ENCODE measurements around the gene ATP5F1D. TPM values are rescaled to one million over a fixed set of nuclear protein-coding genes. Genes with fewer than 3 reads are reported as not detected.

Gene ATP5F1D
- total and polyA plus RNA-seq, 2 of the 13 experiments (the other 11 are each of a cell fraction or from before 2014, with no cell fraction given) = 39.4 to 78.7 TPM

DNA sequence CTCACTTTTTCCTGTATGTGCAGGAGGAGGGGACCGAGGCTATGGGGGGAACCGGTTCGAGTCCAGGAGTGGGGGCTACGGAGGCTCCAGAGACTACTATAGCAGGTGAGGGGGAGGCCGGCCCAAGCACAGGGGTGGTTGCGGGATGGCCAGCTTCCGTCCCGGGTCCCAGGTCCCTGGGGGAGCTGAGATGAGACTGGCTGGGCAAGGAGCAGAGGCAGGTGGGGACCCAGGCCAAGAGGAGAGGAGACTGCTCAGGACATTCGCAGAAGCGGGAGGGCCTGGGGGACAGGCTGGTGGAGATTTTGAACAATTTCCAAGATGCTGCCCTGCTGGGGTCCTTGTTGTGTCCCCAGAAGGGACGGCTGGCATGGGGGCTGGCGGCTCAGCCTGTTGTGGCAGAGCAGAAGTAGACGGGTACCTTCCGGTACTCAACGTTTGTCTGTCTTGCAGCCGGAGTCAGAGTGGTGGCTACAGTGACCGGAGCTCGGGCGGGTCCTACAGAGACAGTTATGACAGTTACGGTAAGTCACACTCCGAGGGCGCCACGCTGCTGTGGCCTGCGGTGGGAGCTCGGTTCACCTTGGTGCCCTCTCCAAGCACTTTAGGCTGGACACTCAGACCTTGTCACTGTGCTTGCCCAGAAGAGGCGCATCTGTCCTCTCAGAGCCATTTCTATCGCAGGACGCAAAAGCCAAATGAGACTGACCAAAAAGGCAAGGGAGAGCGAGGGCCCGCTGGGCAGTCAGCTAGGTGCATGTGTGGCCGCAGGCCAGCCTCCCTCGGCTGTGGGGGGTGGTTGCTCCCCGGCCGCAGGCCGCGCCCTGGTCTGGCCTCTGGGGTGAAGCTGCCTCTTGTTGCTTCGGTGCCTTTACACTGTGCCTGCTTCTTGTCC lies 30.2 kb downstream of the ATP5F1D start (continued):
- TF ChIP-seq ZNF382 (CRISPR knock-in tag; IDR thresholded peaks at IDR 0.05; ENCODE audit: borderline replicate concordance) (no peak), NCOR1 (IDR thresholded peaks at IDR 0.05; ENCODE audit: borderline replicate concordance, low read length) (no peak), SYNCRIP (IDR thresholded peaks at IDR 0.05; ENCODE audit: insufficient read depth, low read depth, low read length) (no peak), TOPORS (CRISPR knock-in tag; IDR thresholded peaks at IDR 0.05) (no peak), ZNF3 (CRISPR knock-in tag; IDR thresholded peaks at IDR 0.05) (no peak), RBFOX2 (IDR thresholded peaks at IDR 0.05; ENCODE audit: low read depth, low read length) (peak; percentile 77), HHEX (CRISPR knock-in tag; IDR thresholded peaks at IDR 0.05) (no peak)
- TF ChIP-seq, protein P1, sequence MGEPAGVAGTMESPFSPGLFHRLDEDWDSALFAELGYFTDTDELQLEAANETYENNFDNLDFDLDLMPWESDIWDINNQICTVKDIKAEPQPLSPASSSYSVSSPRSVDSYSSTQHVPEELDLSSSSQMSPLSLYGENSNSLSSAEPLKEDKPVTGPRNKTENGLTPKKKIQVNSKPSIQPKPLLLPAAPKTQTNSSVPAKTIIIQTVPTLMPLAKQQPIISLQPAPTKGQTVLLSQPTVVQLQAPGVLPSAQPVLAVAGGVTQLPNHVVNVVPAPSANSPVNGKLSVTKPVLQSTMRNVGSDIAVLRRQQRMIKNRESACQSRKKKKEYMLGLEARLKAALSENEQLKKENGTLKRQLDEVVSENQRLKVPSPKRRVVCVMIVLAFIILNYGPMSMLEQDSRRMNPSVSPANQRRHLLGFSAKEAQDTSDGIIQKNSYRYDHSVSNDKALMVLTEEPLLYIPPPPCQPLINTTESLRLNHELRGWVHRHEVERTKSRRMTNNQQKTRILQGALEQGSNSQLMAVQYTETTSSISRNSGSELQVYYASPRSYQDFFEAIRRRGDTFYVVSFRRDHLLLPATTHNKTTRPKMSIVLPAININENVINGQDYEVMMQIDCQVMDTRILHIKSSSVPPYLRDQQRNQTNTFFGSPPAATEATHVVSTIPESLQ (CRISPR knock-in tag; conservative IDR thresholded peaks at IDR 0.05) = no peak
- TF ChIP-seq, protein P2, sequence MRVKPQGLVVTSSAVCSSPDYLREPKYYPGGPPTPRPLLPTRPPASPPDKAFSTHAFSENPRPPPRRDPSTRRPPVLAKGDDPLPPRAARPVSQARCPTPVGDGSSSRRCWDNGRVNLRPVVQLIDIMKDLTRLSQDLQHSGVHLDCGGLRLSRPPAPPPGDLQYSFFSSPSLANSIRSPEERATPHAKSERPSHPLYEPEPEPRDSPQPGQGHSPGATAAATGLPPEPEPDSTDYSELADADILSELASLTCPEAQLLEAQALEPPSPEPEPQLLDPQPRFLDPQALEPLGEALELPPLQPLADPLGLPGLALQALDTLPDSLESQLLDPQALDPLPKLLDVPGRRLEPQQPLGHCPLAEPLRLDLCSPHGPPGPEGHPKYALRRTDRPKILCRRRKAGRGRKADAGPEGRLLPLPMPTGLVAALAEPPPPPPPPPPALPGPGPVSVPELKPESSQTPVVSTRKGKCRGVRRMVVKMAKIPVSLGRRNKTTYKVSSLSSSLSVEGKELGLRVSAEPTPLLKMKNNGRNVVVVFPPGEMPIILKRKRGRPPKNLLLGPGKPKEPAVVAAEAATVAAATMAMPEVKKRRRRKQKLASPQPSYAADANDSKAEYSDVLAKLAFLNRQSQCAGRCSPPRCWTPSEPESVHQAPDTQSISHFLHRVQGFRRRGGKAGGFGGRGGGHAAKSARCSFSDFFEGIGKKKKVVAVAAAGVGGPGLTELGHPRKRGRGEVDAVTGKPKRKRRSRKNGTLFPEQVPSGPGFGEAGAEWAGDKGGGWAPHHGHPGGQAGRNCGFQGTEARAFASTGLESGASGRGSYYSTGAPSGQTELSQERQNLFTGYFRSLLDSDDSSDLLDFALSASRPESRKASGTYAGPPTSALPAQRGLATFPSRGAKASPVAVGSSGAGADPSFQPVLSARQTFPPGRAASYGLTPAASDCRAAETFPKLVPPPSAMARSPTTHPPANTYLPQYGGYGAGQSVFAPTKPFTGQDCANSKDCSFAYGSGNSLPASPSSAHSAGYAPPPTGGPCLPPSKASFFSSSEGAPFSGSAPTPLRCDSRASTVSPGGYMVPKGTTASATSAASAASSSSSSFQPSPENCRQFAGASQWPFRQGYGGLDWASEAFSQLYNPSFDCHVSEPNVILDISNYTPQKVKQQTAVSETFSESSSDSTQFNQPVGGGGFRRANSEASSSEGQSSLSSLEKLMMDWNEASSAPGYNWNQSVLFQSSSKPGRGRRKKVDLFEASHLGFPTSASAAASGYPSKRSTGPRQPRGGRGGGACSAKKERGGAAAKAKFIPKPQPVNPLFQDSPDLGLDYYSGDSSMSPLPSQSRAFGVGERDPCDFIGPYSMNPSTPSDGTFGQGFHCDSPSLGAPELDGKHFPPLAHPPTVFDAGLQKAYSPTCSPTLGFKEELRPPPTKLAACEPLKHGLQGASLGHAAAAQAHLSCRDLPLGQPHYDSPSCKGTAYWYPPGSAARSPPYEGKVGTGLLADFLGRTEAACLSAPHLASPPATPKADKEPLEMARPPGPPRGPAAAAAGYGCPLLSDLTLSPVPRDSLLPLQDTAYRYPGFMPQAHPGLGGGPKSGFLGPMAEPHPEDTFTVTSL (CRISPR knock-in tag; IDR thresholded peaks at IDR 0.05; ENCODE audit: borderline replicate concordance) = no peak
- TF ChIP-seq, protein P3, sequence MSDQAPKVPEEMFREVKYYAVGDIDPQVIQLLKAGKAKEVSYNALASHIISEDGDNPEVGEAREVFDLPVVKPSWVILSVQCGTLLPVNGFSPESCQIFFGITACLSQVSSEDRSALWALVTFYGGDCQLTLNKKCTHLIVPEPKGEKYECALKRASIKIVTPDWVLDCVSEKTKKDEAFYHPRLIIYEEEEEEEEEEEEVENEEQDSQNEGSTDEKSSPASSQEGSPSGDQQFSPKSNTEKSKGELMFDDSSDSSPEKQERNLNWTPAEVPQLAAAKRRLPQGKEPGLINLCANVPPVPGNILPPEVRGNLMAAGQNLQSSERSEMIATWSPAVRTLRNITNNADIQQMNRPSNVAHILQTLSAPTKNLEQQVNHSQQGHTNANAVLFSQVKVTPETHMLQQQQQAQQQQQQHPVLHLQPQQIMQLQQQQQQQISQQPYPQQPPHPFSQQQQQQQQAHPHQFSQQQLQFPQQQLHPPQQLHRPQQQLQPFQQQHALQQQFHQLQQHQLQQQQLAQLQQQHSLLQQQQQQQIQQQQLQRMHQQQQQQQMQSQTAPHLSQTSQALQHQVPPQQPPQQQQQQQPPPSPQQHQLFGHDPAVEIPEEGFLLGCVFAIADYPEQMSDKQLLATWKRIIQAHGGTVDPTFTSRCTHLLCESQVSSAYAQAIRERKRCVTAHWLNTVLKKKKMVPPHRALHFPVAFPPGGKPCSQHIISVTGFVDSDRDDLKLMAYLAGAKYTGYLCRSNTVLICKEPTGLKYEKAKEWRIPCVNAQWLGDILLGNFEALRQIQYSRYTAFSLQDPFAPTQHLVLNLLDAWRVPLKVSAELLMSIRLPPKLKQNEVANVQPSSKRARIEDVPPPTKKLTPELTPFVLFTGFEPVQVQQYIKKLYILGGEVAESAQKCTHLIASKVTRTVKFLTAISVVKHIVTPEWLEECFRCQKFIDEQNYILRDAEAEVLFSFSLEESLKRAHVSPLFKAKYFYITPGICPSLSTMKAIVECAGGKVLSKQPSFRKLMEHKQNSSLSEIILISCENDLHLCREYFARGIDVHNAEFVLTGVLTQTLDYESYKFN (CRISPR knock-in tag; conservative IDR thresholded peaks at IDR 0.05) = no peak
- TF ChIP-seq, protein P4, sequence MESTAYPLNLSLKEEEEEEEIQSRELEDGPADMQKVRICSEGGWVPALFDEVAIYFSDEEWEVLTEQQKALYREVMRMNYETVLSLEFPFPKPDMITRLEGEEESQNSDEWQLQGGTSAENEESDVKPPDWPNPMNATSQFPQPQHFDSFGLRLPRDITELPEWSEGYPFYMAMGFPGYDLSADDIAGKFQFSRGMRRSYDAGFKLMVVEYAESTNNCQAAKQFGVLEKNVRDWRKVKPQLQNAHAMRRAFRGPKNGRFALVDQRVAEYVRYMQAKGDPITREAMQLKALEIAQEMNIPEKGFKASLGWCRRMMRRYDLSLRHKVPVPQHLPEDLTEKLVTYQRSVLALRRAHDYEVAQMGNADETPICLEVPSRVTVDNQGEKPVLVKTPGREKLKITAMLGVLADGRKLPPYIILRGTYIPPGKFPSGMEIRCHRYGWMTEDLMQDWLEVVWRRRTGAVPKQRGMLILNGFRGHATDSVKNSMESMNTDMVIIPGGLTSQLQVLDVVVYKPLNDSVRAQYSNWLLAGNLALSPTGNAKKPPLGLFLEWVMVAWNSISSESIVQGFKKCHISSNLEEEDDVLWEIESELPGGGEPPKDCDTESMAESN (CRISPR knock-in tag; conservative IDR thresholded peaks at IDR 0.05) = no peak
- TF ChIP-seq, protein P5, sequence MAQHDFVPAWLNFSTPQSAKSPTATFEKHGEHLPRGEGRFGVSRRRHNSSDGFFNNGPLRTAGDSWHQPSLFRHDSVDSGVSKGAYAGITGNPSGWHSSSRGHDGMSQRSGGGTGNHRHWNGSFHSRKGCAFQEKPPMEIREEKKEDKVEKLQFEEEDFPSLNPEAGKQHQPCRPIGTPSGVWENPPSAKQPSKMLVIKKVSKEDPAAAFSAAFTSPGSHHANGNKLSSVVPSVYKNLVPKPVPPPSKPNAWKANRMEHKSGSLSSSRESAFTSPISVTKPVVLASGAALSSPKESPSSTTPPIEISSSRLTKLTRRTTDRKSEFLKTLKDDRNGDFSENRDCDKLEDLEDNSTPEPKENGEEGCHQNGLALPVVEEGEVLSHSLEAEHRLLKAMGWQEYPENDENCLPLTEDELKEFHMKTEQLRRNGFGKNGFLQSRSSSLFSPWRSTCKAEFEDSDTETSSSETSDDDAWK (CRISPR knock-in tag; IDR thresholded peaks at IDR 0.05) = no peak

All from HepG2 (cell line).